ELR (cell line): ENCODE results near the gene ATXN7L3.
A peak's percentile ranks its signal among the peaks of the same experiment; 100 is the strongest.
"Not testable (repeated sequence)": the region's sequence is repeated elsewhere in the genome, so short reads cannot be mapped to it uniquely, and the experiment has no call there.

Source experiments
- DNase-seq: peaks from one replicate; pipeline ENCODE4 v3.0.0-alpha.2; 2015; ENCODE audit warnings: low read depth

The ATXN7L3 gene, protein sequence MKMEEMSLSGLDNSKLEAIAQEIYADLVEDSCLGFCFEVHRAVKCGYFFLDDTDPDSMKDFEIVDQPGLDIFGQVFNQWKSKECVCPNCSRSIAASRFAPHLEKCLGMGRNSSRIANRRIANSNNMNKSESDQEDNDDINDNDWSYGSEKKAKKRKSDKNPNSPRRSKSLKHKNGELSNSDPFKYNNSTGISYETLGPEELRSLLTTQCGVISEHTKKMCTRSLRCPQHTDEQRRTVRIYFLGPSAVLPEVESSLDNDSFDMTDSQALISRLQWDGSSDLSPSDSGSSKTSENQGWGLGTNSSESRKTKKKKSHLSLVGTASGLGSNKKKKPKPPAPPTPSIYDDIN

DNA sequence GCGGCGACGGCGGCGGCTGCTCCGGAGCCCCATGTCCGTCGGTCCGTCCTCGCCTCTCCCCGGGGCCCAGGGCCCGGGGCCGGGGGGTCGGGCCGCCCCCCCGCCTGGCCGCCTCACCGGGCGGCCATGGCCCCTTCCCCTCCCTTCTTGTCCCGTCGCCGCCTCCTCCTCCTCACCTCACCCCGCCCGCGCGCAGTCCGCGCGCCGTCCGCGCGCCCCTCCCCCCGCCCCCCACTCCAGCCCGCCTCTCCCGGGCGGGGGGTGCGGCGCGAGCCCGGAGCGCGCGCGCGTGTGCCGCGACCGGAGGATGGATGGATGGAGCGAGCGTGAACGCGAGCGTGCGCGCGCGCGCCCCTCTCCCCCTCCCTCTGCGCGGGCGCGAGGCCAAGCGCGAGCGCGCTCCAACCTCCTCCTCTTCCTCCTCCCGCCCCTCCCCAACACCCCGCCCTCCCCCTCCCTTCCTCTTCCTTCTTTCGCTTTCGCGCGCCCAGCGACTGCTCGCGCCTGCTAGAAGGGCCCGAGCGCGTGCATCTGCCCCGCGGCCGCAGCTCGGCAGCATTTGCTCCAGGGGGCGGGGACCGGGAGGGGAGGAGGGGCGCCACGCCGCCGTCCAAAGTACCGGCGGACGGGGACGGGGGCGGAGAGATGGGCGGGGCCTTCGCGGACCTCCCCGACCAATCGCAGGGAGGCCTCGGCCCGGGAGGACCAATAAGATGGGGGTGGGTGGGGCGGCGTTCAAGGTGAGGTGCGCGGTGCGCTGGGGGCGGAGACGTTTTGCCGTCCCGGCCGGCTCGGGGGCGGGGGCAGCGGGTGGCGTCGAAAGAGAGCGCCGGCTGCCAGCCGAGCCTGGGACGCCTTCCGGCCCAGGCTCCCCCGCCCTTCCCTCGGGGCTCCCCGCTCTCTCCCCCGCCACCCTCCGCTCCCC is at the start of gene ATXN7L3:
Gene ATXN7L3 (minus strand): TSS at position 332 of the 925 bp plus-strand sequence. CDS start 1,814 bp downstream, outside the sequence.
- DNase-seq, result peak; percentile 99

GRCh38 chr17:44247876-44248736 is 48.4 kb upstream of the ATXN7L3 start:
- DNase-seq, result no peak

DNA sequence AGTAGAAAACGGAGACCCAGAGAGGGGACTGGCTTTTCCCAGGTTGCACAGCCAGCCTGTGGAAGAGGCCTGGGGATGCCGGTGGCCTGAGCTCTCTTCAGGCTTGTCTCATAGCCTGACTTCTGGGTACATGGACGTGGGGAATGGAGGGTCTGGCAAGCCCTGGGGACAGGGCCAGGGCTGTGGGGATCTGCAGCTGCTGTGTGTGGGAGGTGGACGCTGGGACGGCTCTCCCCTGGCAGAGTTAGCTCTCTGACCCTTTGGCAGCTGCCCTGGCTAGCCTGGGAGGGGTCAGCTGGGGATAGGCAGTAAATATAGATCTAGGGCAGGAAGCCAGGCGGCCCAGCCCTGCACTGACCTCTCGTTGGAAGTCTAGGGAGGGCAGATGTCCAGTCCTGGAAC is 47.8 kb upstream of the ATXN7L3 start:
- DNase-seq, result no peak

GRCh38 chr17:44241106-44241624 is 41.5 kb upstream of the ATXN7L3 start:
- DNase-seq, result no peak

DNA sequence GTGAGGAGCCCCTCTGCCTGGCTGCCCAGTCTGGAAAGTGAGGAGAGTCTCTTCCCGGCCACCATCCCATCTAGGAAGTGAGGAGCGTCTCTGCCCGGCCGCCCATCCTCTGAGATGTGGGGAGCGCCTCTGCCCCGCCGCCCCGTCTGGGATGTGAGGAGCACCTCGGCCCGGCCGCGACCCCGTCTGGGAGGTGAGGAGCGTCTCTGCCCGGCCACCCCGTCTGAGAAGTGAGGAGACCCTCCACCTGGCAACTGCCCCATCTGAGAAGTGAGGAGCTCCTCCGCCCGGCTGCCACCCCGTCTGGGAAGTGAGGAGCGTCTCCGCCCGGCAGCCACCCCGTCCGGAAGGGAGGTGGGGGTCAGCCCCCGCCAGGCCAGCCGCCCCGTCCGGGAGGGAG is 38.2 kb upstream of the ATXN7L3 start:
- DNase-seq, result not testable (repeated sequence)

- no peak for DNase-seq
Measured at GRCh38 chr17:44236444-44236991, 36.8 kb upstream of the ATXN7L3 start.

DNA sequence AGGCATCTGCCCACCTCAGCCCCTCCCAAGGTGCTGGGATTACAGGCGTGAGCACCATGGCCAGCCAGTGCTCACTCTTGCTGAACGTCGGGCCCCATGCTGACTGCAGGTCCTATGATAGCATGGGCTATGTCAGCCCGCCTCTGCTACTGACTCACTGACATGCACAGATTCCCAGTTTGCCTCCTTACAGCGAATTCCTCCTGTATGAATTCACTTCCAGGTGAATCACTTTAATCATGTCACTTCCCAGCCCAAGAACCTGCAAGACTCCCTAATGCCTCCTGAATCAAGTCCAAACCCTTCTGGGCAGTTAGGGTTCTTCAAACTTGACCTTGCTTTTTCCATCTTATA is 35.9 kb upstream of the ATXN7L3 start:
- DNase-seq, result peak; percentile 96

- no peak for DNase-seq
Measured at GRCh38 chr17:44233582-44233981, 33.9 kb upstream of the ATXN7L3 start.

DNA sequence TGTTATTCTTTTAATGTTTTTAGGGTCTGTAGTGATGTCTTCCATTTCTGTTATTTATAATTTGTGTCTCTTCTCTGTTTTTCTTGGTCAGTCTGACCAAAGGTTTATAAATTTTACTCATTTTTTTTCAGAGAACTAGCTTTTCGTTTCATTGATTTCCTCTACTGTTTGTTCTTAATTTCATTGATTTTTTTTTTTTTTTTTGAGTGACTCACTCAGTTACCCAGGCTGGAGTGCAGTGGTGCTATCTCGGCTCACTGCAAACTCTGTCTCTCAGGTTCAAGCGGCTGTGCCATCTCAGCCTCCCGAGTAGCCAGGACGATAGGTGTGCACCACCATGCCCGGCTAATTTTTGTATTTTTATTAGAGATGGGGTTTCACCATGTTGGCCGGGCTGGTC is 32.4 kb upstream of the ATXN7L3 start:
- no peak for DNase-seq

- no peak for DNase-seq
Measured at GRCh38 chr17:44230140-44230539, 30.5 kb upstream of the ATXN7L3 start.

- DNase-seq, result no peak
Measured at GRCh38 chr17:44229090-44229489, 29.4 kb upstream of the ATXN7L3 start.

DNA sequence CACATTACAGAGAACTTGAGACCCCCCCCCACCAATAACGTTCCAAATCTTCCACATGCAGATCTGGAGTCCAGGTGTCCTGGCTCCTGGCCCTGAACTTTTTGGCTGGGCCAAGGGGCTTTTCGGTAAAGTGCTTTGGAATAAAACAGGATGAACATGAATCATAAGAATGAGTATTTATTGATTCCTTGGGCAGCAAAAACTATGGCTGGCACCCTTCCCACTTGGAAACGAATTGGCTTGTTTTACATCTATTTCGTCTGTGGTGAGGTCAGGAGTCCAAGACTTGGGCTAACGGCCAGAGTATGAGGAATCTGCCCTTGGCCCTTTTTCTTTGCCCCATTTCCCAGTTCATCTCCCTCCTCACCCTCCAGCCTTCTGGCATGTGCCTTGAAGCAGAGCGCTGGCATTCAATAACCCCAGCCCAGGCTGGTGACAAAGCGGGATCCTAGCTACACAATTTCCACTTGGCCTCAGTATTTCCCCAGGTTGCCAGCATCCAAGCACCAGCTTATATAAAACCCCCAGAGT is 23.9 kb upstream of the ATXN7L3 start:
- DNase-seq, result peak; percentile 80

DNA sequence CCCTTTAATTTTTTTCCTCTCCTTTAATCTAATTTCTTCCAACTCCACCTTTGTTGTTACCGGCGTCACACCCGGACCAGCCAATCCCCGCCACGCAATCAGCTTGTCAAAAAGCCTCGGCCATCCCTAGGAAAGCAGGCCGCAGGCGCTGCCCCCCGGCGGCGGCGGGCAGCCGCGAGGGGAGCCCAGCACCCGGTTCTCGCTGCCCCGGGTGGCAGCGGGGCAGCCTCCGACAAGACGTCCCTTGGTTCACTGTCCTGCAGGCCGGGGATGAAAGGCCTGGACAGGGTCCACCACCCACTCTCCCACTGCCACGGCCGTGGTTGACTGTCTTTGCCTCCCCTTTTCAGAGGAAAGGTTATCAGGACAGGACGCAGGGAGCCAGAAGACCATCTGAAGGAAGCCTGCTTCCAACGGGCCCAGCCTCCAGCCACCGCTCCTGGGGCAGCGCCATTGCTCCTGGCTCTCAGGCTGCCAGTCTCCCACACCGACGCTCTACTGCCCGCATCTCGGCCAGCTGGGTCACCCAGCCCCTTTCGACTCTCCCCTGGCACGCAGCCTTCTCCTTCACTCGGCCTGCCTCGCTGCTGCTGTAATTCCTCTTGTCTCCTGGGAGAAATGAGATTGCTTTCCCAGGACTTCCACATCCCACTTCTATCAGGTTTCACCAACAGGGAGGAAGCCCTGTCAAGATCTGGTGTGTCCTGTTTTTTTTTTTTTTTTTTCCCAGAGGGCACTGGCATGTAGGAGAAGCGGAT is 22.6 kb upstream of the ATXN7L3 start:
- peak; percentile 86 for DNase-seq

GRCh38 chr17:44221862-44222111 is 22.1 kb upstream of the ATXN7L3 start:
- DNase-seq, result no peak

DNA sequence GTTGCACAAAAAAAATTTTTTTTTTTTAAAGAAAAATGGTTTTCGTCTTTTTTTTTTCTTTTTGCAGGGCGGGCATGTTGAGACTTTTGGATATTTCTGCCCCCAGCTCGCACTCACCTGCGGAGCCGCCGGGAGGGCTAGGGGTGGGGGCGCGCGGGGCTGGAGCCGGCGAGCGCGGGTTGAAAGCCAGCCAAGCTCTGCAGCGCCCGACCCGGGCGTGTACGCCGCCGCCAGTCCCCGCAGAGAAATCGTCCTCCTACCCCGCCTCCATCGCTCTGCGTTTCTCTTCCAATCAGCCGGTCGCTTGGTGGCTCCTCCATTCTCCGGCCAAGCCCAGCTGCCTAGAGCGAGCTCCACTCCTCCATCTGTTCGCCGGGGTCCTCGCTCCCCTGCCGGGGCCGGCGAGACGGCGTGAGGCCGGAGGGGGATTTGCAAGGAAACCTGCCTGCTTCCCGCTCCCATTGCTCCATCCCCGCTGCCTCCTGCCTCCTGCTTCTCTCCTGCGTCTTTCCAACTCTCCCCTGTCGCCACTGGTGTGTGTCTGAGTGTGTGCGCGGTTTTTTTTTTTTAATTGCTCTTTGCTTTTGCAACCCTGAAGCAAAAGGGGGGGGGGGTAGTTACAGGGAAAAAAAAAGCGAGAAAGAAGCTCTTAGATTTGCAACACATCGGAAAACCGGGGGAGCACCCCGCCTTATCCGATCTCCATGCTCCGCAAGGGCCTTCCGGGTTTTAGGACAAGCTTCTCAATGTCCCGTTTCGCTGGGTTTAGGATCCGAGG is 21.6 kb upstream of the ATXN7L3 start:
- DNase-seq, result peak; percentile 90

- peak; percentile 63 for DNase-seq
Measured at GRCh38 chr17:44220213-44221083, 20.8 kb upstream of the ATXN7L3 start.

GRCh38 chr17:44219616-44220212 is 20.0 kb upstream of the ATXN7L3 start, which contains the start of gene UBTF:
Gene UBTF, minus strand, starts transcription at chr17:44219675. Its CDS starts 1,446 bp downstream, at chr17:44218229.
- peak; percentile 81 for DNase-seq

GRCh38 chr17:44219108-44219615 is 19.5 kb upstream of the ATXN7L3 start:
- peak; percentile 87 for DNase-seq
